ENCODE data around the gene KY.

DNA sequence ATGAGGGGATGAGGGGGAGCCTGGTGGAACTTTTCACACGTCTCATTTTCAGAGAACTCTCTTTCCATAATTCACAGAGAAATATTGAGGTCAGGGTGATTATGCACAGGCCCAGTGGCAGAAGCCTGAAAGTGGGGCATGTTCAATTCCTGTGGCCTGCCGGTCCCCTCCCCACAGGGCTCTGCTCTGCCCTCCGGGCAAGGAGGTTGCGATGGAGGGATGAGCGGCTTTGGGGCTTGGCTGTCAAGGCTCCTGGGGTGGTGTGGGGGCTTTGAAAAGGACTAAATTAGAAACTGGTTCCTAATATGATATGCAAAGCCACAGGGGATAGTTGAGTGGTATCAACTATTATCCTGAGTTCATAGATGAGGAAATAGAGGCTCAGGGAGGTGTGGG lies 9.2 kb upstream of the KY start:
- no peak for TF ChIP-seq ZC3H11A (IDR thresholded peaks at IDR 0.05)
- no peak for TF ChIP-seq RARB (CRISPR knock-in tag; IDR thresholded peaks at IDR 0.05)
- TF ChIP-seq, protein P1, sequence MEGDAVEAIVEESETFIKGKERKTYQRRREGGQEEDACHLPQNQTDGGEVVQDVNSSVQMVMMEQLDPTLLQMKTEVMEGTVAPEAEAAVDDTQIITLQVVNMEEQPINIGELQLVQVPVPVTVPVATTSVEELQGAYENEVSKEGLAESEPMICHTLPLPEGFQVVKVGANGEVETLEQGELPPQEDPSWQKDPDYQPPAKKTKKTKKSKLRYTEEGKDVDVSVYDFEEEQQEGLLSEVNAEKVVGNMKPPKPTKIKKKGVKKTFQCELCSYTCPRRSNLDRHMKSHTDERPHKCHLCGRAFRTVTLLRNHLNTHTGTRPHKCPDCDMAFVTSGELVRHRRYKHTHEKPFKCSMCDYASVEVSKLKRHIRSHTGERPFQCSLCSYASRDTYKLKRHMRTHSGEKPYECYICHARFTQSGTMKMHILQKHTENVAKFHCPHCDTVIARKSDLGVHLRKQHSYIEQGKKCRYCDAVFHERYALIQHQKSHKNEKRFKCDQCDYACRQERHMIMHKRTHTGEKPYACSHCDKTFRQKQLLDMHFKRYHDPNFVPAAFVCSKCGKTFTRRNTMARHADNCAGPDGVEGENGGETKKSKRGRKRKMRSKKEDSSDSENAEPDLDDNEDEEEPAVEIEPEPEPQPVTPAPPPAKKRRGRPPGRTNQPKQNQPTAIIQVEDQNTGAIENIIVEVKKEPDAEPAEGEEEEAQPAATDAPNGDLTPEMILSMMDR (IDR thresholded peaks at IDR 0.05): no peak
- TF ChIP-seq, protein P2, sequence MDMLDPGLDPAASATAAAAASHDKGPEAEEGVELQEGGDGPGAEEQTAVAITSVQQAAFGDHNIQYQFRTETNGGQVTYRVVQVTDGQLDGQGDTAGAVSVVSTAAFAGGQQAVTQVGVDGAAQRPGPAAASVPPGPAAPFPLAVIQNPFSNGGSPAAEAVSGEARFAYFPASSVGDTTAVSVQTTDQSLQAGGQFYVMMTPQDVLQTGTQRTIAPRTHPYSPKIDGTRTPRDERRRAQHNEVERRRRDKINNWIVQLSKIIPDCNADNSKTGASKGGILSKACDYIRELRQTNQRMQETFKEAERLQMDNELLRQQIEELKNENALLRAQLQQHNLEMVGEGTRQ (IDR thresholded peaks at IDR 0.05): no peak
- no peak for TF ChIP-seq RAD21 (conservative IDR thresholded peaks at IDR 0.05 in 1 of 2, IDR thresholded peaks at IDR 0.05 in 1 of 2)
- TF ChIP-seq ZSCAN20 (CRISPR knock-in tag; IDR thresholded peaks at IDR 0.05): no peak
- TF ChIP-seq, protein P3, sequence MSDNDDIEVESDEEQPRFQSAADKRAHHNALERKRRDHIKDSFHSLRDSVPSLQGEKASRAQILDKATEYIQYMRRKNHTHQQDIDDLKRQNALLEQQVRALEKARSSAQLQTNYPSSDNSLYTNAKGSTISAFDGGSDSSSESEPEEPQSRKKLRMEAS (IDR thresholded peaks at IDR 0.05): no peak
